WTC11 (cell line): ENCODE measurements around the gene TSPAN5. TPM values are rescaled to one million over a fixed set of nuclear protein-coding genes. Genes with fewer than 3 reads are reported as not detected.

ENCODE experiments used
- ATAC-seq: fragments of 200-7000 bp; cut with Tn5 transposase; 2 replicates; pipeline ENCODE4 v1.10.0; 2021; ENCODE audit warnings: mild to moderate bottlenecking, moderate library complexity
- CTCF ChIA-PET: fragments of 300-600 bp; sonication (Branson Sonifier 250); formaldehyde crosslinking; loops from one replicate; lab custom pipeline; 2021; ENCODE audit warnings: antibody characterized with exemption; lab: Charles Lee
- POLR2A ChIA-PET: fragments of 350-600 bp; sonication (Branson Sonifier 250); formaldehyde crosslinking; loops from one replicate; lab custom pipeline; 2021; ENCODE audit warnings: antibody characterized with exemption; lab: Charles Lee
- DNase-seq: peaks from one replicate; pipeline ENCODE4 v3.0.0; 2021; ENCODE audit warnings: low spot score
- H3K27ac Mint-ChIP-seq: 2 replicates; pipeline ENCODE4 v1.8.0; 2021; ENCODE audit warnings: mixed read lengths
- H3K27me3 Mint-ChIP-seq: 2 replicates; pipeline ENCODE4 v1.8.0; 2021; ENCODE audit warnings: low read depth, mild to moderate bottlenecking, moderate library complexity, mixed read lengths
- H3K36me3 Mint-ChIP-seq: 2 replicates; pipeline ENCODE4 v1.8.0; 2021; ENCODE audit warnings: mixed read lengths
- H3K4me1 Mint-ChIP-seq: 2 replicates; pipeline ENCODE4 v1.8.0; 2022; ENCODE audit warnings: mixed read lengths
- H3K4me3 Mint-ChIP-seq: 2 replicates; pipeline ENCODE4 v1.8.0; 2021; ENCODE audit warnings: mild to moderate bottlenecking, moderate library complexity, mixed read lengths
- H3K9me3 Mint-ChIP-seq: 2 replicates; pipeline ENCODE4 v1.8.0; 2021; ENCODE audit warnings: mixed read lengths
- ATF6 ChIP-seq: sonication (generic); formaldehyde crosslinking; IDR thresholded peaks from 2 replicates; pipeline ENCODE4 v1.8.1; 2023; ENCODE audit warnings: mild to moderate bottlenecking, missing genetic modification reagents
- CREM ChIP-seq: sonication (generic); formaldehyde crosslinking; IDR thresholded peaks from 2 replicates; pipeline ENCODE4 v1.8.1; 2022; ENCODE audit warnings: mild to moderate bottlenecking, missing genetic modification reagents, moderate library complexity
- OVOL2 ChIP-seq: fragments of 250-450 bp; sonication (Bioruptor Pico); IDR thresholded peaks from 2 replicates; pipeline ENCODE4 v1.9.0; 2021; ENCODE audit warnings: mild to moderate bottlenecking, borderline replicate concordance
- PREB ChIP-seq: sonication (generic); formaldehyde crosslinking; IDR thresholded peaks from 2 replicates; pipeline ENCODE4 v1.8.1; 2022; ENCODE audit warnings: mild to moderate bottlenecking, missing genetic modification reagents, moderate library complexity, borderline replicate concordance
- TEAD4 ChIP-seq: sonication (generic); formaldehyde crosslinking; IDR thresholded peaks from 2 replicates; pipeline ENCODE4 v1.8.0; 2022; ENCODE audit warnings: mild to moderate bottlenecking, missing genetic modification reagents
- total RNA-seq: library from RNA; stranded (reverse); gene quantifications from 3 replicates; pipeline ENCODE4 v1.2.3, GENCODE V29; 2021
- TF ChIP-seq, protein P1 (sequence below): sonication (generic); formaldehyde crosslinking; IDR thresholded peaks from 2 replicates; pipeline ENCODE4 v1.8.0; 2023; ENCODE audit warnings: missing genetic modification reagents, mild to moderate bottlenecking, borderline replicate concordance
- TF ChIP-seq, protein P2 (sequence below): sonication (generic); formaldehyde crosslinking; IDR thresholded peaks from 2 replicates; pipeline ENCODE4 v1.8.1; 2023; ENCODE audit warnings: mild to moderate bottlenecking, missing genetic modification reagents, moderate library complexity
- TF ChIP-seq, protein P3 (sequence below): sonication (generic); formaldehyde crosslinking; IDR thresholded peaks from 2 replicates; pipeline ENCODE4 v1.8.1; 2022; ENCODE audit warnings: low read depth, mild to moderate bottlenecking, moderate library complexity, missing genetic modification reagents, borderline replicate concordance

TSPAN5 gene
- total RNA-seq, 1 experiment from 2014 or later: 22.7 TPM

DNA sequence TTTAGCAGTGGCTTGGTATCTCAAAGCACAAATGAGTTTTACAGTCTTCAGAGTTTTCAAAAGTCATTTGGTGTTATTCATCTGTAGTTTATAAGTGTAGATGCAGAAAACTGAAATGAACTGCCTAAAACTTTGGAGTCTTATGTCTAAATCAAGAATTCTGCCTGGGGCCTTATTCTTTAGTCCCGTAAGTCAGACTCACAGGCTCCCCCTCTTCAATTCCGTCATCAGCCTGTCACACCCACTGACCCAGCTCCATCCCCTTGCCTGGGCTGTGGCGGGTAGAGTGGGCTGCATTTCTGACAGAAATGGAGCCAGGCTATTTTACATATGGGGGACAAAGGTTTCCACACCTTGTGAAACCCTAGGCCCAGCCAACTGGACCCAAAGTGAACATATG lies 44.3 kb downstream of the TSPAN5 start:
- peaks cover 75% of the 10 kb centered on the region for H3K4me1 Mint-ChIP-seq
- CTCF ChIA-PET: no interaction called here
- no peak for ATAC-seq

GRCh38 chr4:98613453-98614075 lies 44.8 kb downstream of the TSPAN5 start:
- no peak for ATAC-seq
- Mint-ChIP-seq H3K27ac (peak overlapping the region; percentile 6; the same call in 1 of the 2 replicates), H3K4me3 (no peak overlapping the region), H3K27me3 (no peaks in the 10 kb centered on the region), H3K4me1 (peaks cover 80% of the 10 kb centered on the region), H3K36me3 (no peaks in the 10 kb centered on the region), H3K9me3 (no peaks in the 10 kb centered on the region)
- ChIA-PET CTCF (no interaction called here), POLR2A (no interaction called here)
- TF ChIP-seq PREB (no peak), CREM (no peak)
- TF ChIP-seq, protein P1, sequence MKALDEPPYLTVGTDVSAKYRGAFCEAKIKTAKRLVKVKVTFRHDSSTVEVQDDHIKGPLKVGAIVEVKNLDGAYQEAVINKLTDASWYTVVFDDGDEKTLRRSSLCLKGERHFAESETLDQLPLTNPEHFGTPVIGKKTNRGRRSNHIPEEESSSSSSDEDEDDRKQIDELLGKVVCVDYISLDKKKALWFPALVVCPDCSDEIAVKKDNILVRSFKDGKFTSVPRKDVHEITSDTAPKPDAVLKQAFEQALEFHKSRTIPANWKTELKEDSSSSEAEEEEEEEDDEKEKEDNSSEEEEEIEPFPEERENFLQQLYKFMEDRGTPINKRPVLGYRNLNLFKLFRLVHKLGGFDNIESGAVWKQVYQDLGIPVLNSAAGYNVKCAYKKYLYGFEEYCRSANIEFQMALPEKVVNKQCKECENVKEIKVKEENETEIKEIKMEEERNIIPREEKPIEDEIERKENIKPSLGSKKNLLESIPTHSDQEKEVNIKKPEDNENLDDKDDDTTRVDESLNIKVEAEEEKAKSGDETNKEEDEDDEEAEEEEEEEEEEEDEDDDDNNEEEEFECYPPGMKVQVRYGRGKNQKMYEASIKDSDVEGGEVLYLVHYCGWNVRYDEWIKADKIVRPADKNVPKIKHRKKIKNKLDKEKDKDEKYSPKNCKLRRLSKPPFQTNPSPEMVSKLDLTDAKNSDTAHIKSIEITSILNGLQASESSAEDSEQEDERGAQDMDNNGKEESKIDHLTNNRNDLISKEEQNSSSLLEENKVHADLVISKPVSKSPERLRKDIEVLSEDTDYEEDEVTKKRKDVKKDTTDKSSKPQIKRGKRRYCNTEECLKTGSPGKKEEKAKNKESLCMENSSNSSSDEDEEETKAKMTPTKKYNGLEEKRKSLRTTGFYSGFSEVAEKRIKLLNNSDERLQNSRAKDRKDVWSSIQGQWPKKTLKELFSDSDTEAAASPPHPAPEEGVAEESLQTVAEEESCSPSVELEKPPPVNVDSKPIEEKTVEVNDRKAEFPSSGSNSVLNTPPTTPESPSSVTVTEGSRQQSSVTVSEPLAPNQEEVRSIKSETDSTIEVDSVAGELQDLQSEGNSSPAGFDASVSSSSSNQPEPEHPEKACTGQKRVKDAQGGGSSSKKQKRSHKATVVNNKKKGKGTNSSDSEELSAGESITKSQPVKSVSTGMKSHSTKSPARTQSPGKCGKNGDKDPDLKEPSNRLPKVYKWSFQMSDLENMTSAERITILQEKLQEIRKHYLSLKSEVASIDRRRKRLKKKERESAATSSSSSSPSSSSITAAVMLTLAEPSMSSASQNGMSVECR: no peak
- TF ChIP-seq, protein P2, sequence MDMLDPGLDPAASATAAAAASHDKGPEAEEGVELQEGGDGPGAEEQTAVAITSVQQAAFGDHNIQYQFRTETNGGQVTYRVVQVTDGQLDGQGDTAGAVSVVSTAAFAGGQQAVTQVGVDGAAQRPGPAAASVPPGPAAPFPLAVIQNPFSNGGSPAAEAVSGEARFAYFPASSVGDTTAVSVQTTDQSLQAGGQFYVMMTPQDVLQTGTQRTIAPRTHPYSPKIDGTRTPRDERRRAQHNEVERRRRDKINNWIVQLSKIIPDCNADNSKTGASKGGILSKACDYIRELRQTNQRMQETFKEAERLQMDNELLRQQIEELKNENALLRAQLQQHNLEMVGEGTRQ (CRISPR knock-in tag): no peak
- DNase-seq: no peak

More for the DNA sequence above, 44.3 kb downstream of the TSPAN5 start:
- Mint-ChIP-seq H3K9me3 (no peaks in the 10 kb centered on the region), H3K4me3 (no peak overlapping the region), H3K27ac (no peak overlapping the region), H3K36me3 (no peaks in the 10 kb centered on the region), H3K27me3 (no peaks in the 10 kb centered on the region)
- no peak for DNase-seq
- POLR2A ChIA-PET: no interaction called here
- no peak for TF ChIP-seq OVOL2 (CRISPR knock-in tag)
- TF ChIP-seq ATF6: no peak
- TF ChIP-seq, protein P2 (CRISPR knock-in tag): no peak
- TF ChIP-seq, protein P3, sequence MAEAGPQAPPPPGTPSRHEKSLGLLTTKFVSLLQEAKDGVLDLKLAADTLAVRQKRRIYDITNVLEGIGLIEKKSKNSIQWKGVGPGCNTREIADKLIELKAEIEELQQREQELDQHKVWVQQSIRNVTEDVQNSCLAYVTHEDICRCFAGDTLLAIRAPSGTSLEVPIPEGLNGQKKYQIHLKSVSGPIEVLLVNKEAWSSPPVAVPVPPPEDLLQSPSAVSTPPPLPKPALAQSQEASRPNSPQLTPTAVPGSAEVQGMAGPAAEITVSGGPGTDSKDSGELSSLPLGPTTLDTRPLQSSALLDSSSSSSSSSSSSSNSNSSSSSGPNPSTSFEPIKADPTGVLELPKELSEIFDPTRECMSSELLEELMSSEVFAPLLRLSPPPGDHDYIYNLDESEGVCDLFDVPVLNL (CRISPR knock-in tag): no peak
- TF ChIP-seq TEAD4: no peak
- TF ChIP-seq, protein P1: no peak
